Loucy (cell line): ENCODE measurements around the gene KNL1.
A peak's percentile ranks its signal among the peaks of the same experiment; 100 is the strongest.

Experiments
- H2AFZ ChIP-seq: fragments of 200-600 bp; sonication (generic); 2 replicates; pipeline ENCODE4 v1.6.0; 2016; ENCODE audit warnings: antibody characterized with exemption, mild to moderate bottlenecking, low read length, moderate library complexity
- H3F3A ChIP-seq: fragments of 200-600 bp; 2 replicates; pipeline ENCODE4 v1.6.0; 2016; ENCODE audit warnings: antibody characterized with exemption, low read depth, mild to moderate bottlenecking
- H3K27me3 ChIP-seq: fragments of 200-600 bp; sonication (generic); 2 replicates; pipeline ENCODE4 v1.6.1; 2014; ENCODE audit warnings: low read length, mild to moderate bottlenecking; ENCODE audit not compliant: insufficient read depth, poor library complexity, severe bottlenecking
- H3K36me3 ChIP-seq: fragments of 200-600 bp; sonication (generic); 2 replicates; pipeline ENCODE4 v1.6.1; 2016; ENCODE audit warnings: low read length; ENCODE audit not compliant: insufficient read depth
- H3K4me1 ChIP-seq: fragments of 200-600 bp; sonication (generic); 2 replicates; pipeline ENCODE4 v1.5.1; 2014; ENCODE audit warnings: low read length, mild to moderate bottlenecking; ENCODE audit not compliant: insufficient read depth, poor library complexity, severe bottlenecking
- H3K4me2 ChIP-seq: fragments of 200-600 bp; sonication (generic); 2 replicates; pipeline ENCODE4 v1.6.0; 2014; ENCODE audit warnings: antibody characterized with exemption, low read length, low read depth, mild to moderate bottlenecking; ENCODE audit not compliant: poor library complexity, severe bottlenecking
- H3K4me3 ChIP-seq: fragments of 200-600 bp; sonication (generic); 2 replicates; pipeline ENCODE4 v1.5.1; 2014; ENCODE audit warnings: low read length, mild to moderate bottlenecking, mixed read lengths; ENCODE audit not compliant: poor library complexity, severe bottlenecking
- H3K79me2 ChIP-seq: fragments of 200-600 bp; sonication (generic); 2 replicates; pipeline ENCODE4 v1.6.1; 2014; ENCODE audit warnings: low read length; ENCODE audit not compliant: insufficient read depth
- H3K9ac ChIP-seq: fragments of 200-600 bp; sonication (generic); 2 replicates; pipeline ENCODE4 v1.6.0; 2014; ENCODE audit warnings: mild to moderate bottlenecking, low read depth, low read length, moderate library complexity; ENCODE audit not compliant: poor library complexity, severe bottlenecking
- H3K9me2 ChIP-seq: fragments of 200-600 bp; sonication (generic); replicated peaks from 2 replicates; pipeline ENCODE4 v1.6.1; 2016; ENCODE audit warnings: low read depth, low read length, mixed read lengths
- H3K9me3 ChIP-seq: fragments of 200-600 bp; sonication (generic); 2 replicates; pipeline ENCODE4 v1.6.1; 2014; ENCODE audit warnings: mild to moderate bottlenecking, antibody characterized with exemption, low read length, low read depth; ENCODE audit not compliant: insufficient read depth
- H4K20me1 ChIP-seq: fragments of 200-600 bp; sonication (generic); 2 replicates; pipeline ENCODE4 v1.6.0; 2014; ENCODE audit warnings: antibody characterized with exemption, low read length, mild to moderate bottlenecking; ENCODE audit not compliant: insufficient read depth, poor library complexity, severe bottlenecking
- CTCF ChIP-seq: fragments of 200-600 bp; sonication (generic); conservative IDR thresholded peaks from 2 replicates; pipeline ENCODE4 v1.5.1; 2014; ENCODE audit warnings: mild to moderate bottlenecking, antibody characterized with exemption, low read length
- EZH2phosphoT487 ChIP-seq: fragments of 200-600 bp; IDR thresholded peaks from 2 replicates; pipeline ENCODE4 v1.6.1; 2018; ENCODE audit warnings: antibody characterized with exemption, mild to moderate bottlenecking, moderate library complexity, borderline replicate concordance

KNL1 gene

GRCh38 chr15:40691737-40692136 lies 97.7 kb downstream of the KNL1 start:
- Histone ChIP-seq H3K4me1 (peaks cover 12% of the 10 kb centered on the region), H3K4me3 (no peak overlapping the region), H3K36me3 (no peaks in the 10 kb centered on the region), H3F3A (no peaks in the 10 kb centered on the region; the same call in 1 of the 2 replicates), H3K27me3 (no peaks in the 10 kb centered on the region), H4K20me1 (no peaks in the 10 kb centered on the region), H3K9ac (no peak overlapping the region), H3K4me2 (no peak overlapping the region), H3K9me3 (no peaks in the 10 kb centered on the region), H3K9me2 (no peaks in the 10 kb centered on the region), H2AFZ (no peak overlapping the region), H3K79me2 (peaks cover 26% of the 10 kb centered on the region)
- no peak for TF ChIP-seq EZH2phosphoT487
- no peak for TF ChIP-seq CTCF

GRCh38 chr15:40693904-40694687 lies 100.0 kb downstream of the KNL1 start:
- Histone ChIP-seq H3K4me2 (peak overlapping the region; percentile 93), H3K9me2 (no peaks in the 10 kb centered on the region), H3K79me2 (peaks cover 48% of the 10 kb centered on the region), H2AFZ (peak overlapping the region; percentile 94), H3K27me3 (no peaks in the 10 kb centered on the region), H3K36me3 (no peaks in the 10 kb centered on the region), H3F3A (no peaks in the 10 kb centered on the region; the same call in 1 of the 2 replicates), H3K9me3 (no peaks in the 10 kb centered on the region), H4K20me1 (peaks cover 6% of the 10 kb centered on the region), H3K4me1 (peaks cover 23% of the 10 kb centered on the region), H3K4me3 (peak overlapping the region; percentile 90), H3K9ac (peak overlapping the region; percentile 79)
- TF ChIP-seq EZH2phosphoT487: no peak
- TF ChIP-seq CTCF: no peak

DNA sequence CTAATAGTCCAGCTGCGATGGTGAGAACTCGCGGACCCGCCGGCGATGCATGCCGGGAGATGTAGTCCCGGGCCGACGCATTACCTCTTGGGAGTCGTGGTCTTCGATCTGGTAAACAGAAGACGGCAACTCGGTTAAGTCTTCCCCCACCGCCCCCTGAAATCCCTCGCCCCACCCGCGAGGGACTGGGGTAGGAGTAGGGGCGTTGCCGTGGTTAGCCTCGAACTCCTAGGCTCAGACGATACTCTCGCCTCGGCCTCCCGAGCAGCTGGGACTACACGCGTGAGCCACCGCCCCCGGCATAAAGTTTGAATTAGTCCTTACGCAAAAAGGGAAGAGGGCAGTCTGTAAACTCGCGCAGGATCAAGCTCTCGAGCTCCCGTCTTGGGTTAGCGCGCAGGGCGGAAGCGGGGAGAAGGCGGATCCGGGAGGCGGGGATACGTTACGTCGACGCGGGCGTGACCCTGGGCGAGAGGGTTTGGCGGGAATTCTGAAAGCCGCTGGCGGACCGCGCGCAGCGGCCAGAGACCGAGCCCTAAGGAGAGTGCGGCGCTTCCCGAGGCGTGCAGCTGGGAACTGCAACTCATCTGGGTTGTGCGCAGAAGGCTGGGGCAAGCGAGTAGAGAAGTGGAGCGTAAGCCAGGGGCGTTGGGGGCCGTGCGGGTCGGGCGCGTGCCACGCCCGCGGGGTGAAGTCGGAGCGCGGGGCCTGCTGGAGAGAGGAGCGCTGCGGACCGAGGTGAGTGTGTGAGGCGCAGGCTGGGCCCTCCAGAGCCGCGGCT lies 100.8 kb downstream of the KNL1 start, which contains the start of gene RAD51:
Gene RAD51 (plus strand): TSS at position 487 of the 781 bp plus-strand sequence. CDS start 3,585 bp downstream, outside the sequence.
- Histone ChIP-seq H3K79me2 (peaks cover 54% of the 10 kb centered on the region), H2AFZ (peak within 1 kb of the TSS; percentile 94)

More for the DNA sequence above, 100.8 kb downstream of the KNL1 start, which contains the start of gene RAD51:
- Histone ChIP-seq H3K36me3 (peaks cover 5% of the 10 kb centered on the region; the same call in 1 of the 2 replicates), H4K20me1 (peaks cover 6% of the 10 kb centered on the region), H3K4me2 (peak within 1 kb of the TSS; percentile 93), H3K27me3 (no peaks in the 10 kb centered on the region), H3F3A (no peaks in the 10 kb centered on the region; the same call in 1 of the 2 replicates), H3K4me1 (peaks cover 24% of the 10 kb centered on the region), H3K9me3 (no peaks in the 10 kb centered on the region), H3K9me2 (no peaks in the 10 kb centered on the region), H3K9ac (peak within 1 kb of the TSS; percentile 79), H3K4me3 (peak within 1 kb of the TSS; percentile 90)
- no peak for TF ChIP-seq CTCF
- no peak for TF ChIP-seq EZH2phosphoT487
